ENCODE measurements around the gene DHRS9. TPM values are rescaled to one million over a fixed set of nuclear protein-coding genes. Genes with fewer than 3 reads are reported as not detected.
"Not testable (repeated sequence)": the region's sequence is repeated elsewhere in the genome, so short reads cannot be mapped to it uniquely, and the experiment has no call there.

The DHRS9 gene
- total RNA-seq, 1 donor from 2014 or later = not detected

- H3K4me1 ChIP-seq = no peaks in the 10 kb centered on the region
- intact Hi-C loops (cut with DNase I) = no loop called here
Measured at GRCh38 chr2:169049142-169049541, 20.2 kb upstream of the DHRS9 start.

GRCh38 chr2:169050476-169051240 is 18.7 kb upstream of the DHRS9 start:
- no peak for TF ChIP-seq CTCF (IDR thresholded peaks at IDR 0.05)
- no peaks in the 10 kb centered on the region for H3K27me3 ChIP-seq
- peaks cover 0 to 10% of the 10 kb centered on the region in 2 donors for H3K9me3 ChIP-seq
- H3K4me1 ChIP-seq = no peaks in the 10 kb centered on the region
- no peak overlapping the region for H3K27ac ChIP-seq
- intact Hi-C loops (cut with DNase I) = no loop called here
- H3K36me3 ChIP-seq = no peaks in the 10 kb centered on the region
- no peak overlapping the region for H3K4me3 ChIP-seq
- DNase-seq (ENCODE audit: low spot score in 2 of 2) = no peak

More at GRCh38 chr2:169049142-169049541, 20.2 kb upstream of the DHRS9 start:
- Histone ChIP-seq H3K27me3 (no peaks in the 10 kb centered on the region), H3K4me3 (no peak overlapping the region), H3K9me3 (no peaks in the 10 kb centered on the region), H3K36me3 (no peaks in the 10 kb centered on the region), H3K27ac (no peak overlapping the region)
- DNase-seq (ENCODE audit: low spot score in 2 of 2) = no peak
- TF ChIP-seq CTCF (IDR thresholded peaks at IDR 0.05) = no peak

GRCh38 chr2:169054575-169054974 is 14.8 kb upstream of the DHRS9 start:
- intact Hi-C loops (cut with DNase I); H3K4me1 ChIP-seq; H3K27ac ChIP-seq; H3K4me3 ChIP-seq; H3K27me3 ChIP-seq; H3K36me3 ChIP-seq; DNase-seq (ENCODE audit: low spot score in 2 of 2): not testable (repeated sequence)
- peaks cover 0 to 13% of the 10 kb centered on the region in 2 donors for H3K9me3 ChIP-seq

- H3K27ac ChIP-seq; H3K4me3 ChIP-seq; intact Hi-C loops (cut with DNase I); H3K9me3 ChIP-seq; H3K27me3 ChIP-seq; DNase-seq (ENCODE audit: low spot score in 2 of 2); H3K36me3 ChIP-seq; H3K4me1 ChIP-seq: not testable (repeated sequence)
Measured at GRCh38 chr2:169064199-169064598, 5.2 kb upstream of the DHRS9 start.

DNA sequence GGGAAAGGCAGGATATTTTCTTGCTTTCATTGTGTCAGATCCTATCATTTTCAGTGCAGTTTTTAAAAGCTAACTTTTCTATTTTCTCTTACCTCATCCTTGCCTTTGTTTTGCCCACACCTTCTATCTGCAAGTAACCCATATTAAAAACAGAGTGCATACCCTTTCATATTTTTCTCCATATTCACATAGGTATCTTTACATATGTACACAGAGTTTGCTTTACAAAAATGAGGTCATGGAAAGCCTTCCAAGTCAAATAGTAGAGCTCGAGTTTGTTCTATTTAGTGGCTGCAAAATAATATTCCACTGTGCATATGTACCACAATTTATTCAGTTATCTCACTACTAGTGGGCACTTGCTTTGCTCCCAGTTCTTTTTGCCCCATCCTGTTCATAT is 3.9 kb upstream of the DHRS9 start:
- no peaks in the 10 kb centered on the region for H3K36me3 ChIP-seq
- H3K4me1 ChIP-seq = no peaks in the 10 kb centered on the region
- intact Hi-C loops (cut with DNase I) = no loop called here
- H3K27ac ChIP-seq = no peak overlapping the region
- no peak for DNase-seq (ENCODE audit: low spot score in 2 of 2)
- H3K9me3 ChIP-seq = no peaks in the 10 kb centered on the region
- no peak for TF ChIP-seq CTCF (IDR thresholded peaks at IDR 0.05)
- no peaks in the 10 kb centered on the region for H3K27me3 ChIP-seq
- H3K4me3 ChIP-seq = no peak overlapping the region

GRCh38 chr2:169065864-169066517 is 3.4 kb upstream of the DHRS9 start:
- intact Hi-C loops (cut with DNase I) = no loop called here
- no peaks in the 10 kb centered on the region for H3K9me3 ChIP-seq
- no peak overlapping the region for H3K27ac ChIP-seq
- no peaks in the 10 kb centered on the region for H3K36me3 ChIP-seq
- no peak for TF ChIP-seq CTCF (IDR thresholded peaks at IDR 0.05)
- no peak for DNase-seq (ENCODE audit: low spot score in 2 of 2)
- H3K4me1 ChIP-seq = no peaks in the 10 kb centered on the region
- no peaks in the 10 kb centered on the region for H3K27me3 ChIP-seq
- H3K4me3 ChIP-seq = no peak overlapping the region
